HepG2 (cell line): Measurements from ENCODE around the gene ENPP7. TPM values are rescaled to one million over a fixed set of nuclear protein-coding genes. Genes with fewer than 3 reads are reported as not detected.
A peak's percentile ranks its signal among the peaks of the same experiment; 100 is the strongest.

Source experiments
- ASH2L ChIP-seq: fragments of 300-600, 200-600 bp; sonication (generic); IDR thresholded peaks from 2 replicates; pipeline ENCODE4 v1.7.0; 2017; ENCODE audit warnings: low read depth, mild to moderate bottlenecking, moderate library complexity, mixed read lengths, low read length; ENCODE audit not compliant: insufficient read length
- FOSL2 ChIP-seq: sonication (generic); formaldehyde crosslinking; IDR thresholded peaks from 2 replicates; pipeline ENCODE4 v1.4.0; 2020; ENCODE audit warnings: missing genetic modification reagents
- GPN1 ChIP-seq: sonication (generic); formaldehyde crosslinking; IDR thresholded peaks from 2 replicates; pipeline ENCODE4 v1.5.1; 2020; ENCODE audit warnings: missing genetic modification reagents, borderline replicate concordance
- HOXD1 ChIP-seq: sonication (generic); formaldehyde crosslinking; IDR thresholded peaks from 2 replicates; pipeline ENCODE4 v1.5.0; 2020; ENCODE audit warnings: missing genetic modification reagents
- PLSCR1 ChIP-seq: sonication (generic); formaldehyde crosslinking; IDR thresholded peaks from 2 replicates; pipeline ENCODE4 v1.5.0; 2020; ENCODE audit warnings: missing genetic modification reagents, mild to moderate bottlenecking, borderline replicate concordance
- POGK ChIP-seq: sonication (generic); formaldehyde crosslinking; conservative IDR thresholded peaks from 2 replicates; pipeline ENCODE4 v1.8.0; 2022; ENCODE audit warnings: mild to moderate bottlenecking, moderate library complexity, missing genetic modification reagents
- RAD51 ChIP-seq: fragments of 450-650 bp; IDR thresholded peaks from 2 replicates; pipeline ENCODE4 v1.6.1; 2016; ENCODE audit warnings: borderline replicate concordance
- RXRA ChIP-seq: sonication (generic); formaldehyde crosslinking; IDR thresholded peaks from 2 replicates; pipeline ENCODE4 v1.5.1; 2020; ENCODE audit warnings: missing genetic modification reagents
- U2AF1 ChIP-seq: fragments of 200-400 bp; formaldehyde crosslinking; optimal IDR thresholded peaks from 2 replicates; pipeline ENCODE3; 2017; ENCODE audit warnings: mild to moderate bottlenecking, low read depth, low read length
- ZFP1 ChIP-seq: IDR thresholded peaks from 2 replicates; pipeline ENCODE4 v1.6.1; 2016
- ZNF10 ChIP-seq: sonication (generic); formaldehyde crosslinking; IDR thresholded peaks from 2 replicates; pipeline ENCODE4 v1.4.0; 2020; ENCODE audit warnings: mild to moderate bottlenecking, low read depth, missing genetic modification reagents, borderline replicate concordance
- ZNF136 ChIP-seq: sonication (generic); formaldehyde crosslinking; IDR thresholded peaks from 2 replicates; pipeline ENCODE4 v1.8.1; 2022; ENCODE audit warnings: low read depth, mild to moderate bottlenecking, moderate library complexity, missing genetic modification reagents
- ZNF225 ChIP-seq: sonication (generic); formaldehyde crosslinking; IDR thresholded peaks from 2 replicates; pipeline ENCODE4 v1.4.0; 2020; ENCODE audit warnings: mild to moderate bottlenecking, missing genetic modification reagents
- ZNF292 ChIP-seq: sonication (generic); formaldehyde crosslinking; IDR thresholded peaks from 2 replicates; pipeline ENCODE4 v1.8.1; 2022; ENCODE audit warnings: mild to moderate bottlenecking, low read depth, missing genetic modification reagents, borderline replicate concordance
- ZNF367 ChIP-seq: sonication (generic); formaldehyde crosslinking; IDR thresholded peaks from 2 replicates; pipeline ENCODE4 v1.4.0; 2020; ENCODE audit warnings: missing genetic modification reagents, borderline replicate concordance
- ZNF557 ChIP-seq: sonication (generic); formaldehyde crosslinking; IDR thresholded peaks from 2 replicates; pipeline ENCODE4 v1.4.0; 2020; ENCODE audit warnings: missing genetic modification reagents
- polyA plus RNA-seq, 8 experiments: library from polyadenylated mRNA; depleted of rRNA in 3 of 8; stranded (reverse) in 7 of 8; unstranded in 1 of 8; fragments of >200 nt; fragmentation: Illumina TruSeq in 4 of 8; extraction: Trizol in 4 of 8; gene quantifications; 2 replicates each; pipeline versions ENCODE4 v1.2.1 to v1.2.3, GENCODE V29; 2011 to 2016; ENCODE audit warnings: low read depth in 4 of 8, missing spikeins in 1 of 8, mixed read lengths in 1 of 8; ENCODE audit not compliant: insufficient read depth in 1 of 8
- total RNA-seq, 5 experiments: library from RNA; depleted of rRNA; stranded (reverse); fragments of >200 nt; fragmentation: Illumina TruSeq; extraction: Trizol; gene quantifications; 2 replicates each; pipeline ENCODE4 v1.2.3, GENCODE V29; 2016; ENCODE audit warnings: low read depth in 1 of 5
- TF ChIP-seq, protein P1 (sequence below): sonication (generic); formaldehyde crosslinking; IDR thresholded peaks from 2 replicates; pipeline ENCODE4 v1.8.1; 2023; ENCODE audit warnings: mild to moderate bottlenecking, moderate library complexity, missing genetic modification reagents
- TF ChIP-seq, protein P2 (sequence below): sonication (generic); formaldehyde crosslinking; IDR thresholded peaks from 2 replicates; pipeline ENCODE4 v1.5.0; 2020; ENCODE audit warnings: missing genetic modification reagents, mild to moderate bottlenecking, borderline replicate concordance
- TF ChIP-seq, protein P3 (sequence below): IDR thresholded peaks from 2 replicates; pipeline ENCODE4 v1.6.1; 2016
- TF ChIP-seq, protein P4 (sequence below): sonication (generic); formaldehyde crosslinking; conservative IDR thresholded peaks from 2 replicates; pipeline ENCODE4 v1.4.0; 2020; ENCODE audit warnings: mild to moderate bottlenecking, missing genetic modification reagents, moderate library complexity

Gene ENPP7
- total and polyA plus RNA-seq, 2 of the 13 experiments (the other 11 are each of a cell fraction or from before 2014, with no cell fraction given), result 1.1 to 2.2 TPM

- TF ChIP-seq, protein P1, sequence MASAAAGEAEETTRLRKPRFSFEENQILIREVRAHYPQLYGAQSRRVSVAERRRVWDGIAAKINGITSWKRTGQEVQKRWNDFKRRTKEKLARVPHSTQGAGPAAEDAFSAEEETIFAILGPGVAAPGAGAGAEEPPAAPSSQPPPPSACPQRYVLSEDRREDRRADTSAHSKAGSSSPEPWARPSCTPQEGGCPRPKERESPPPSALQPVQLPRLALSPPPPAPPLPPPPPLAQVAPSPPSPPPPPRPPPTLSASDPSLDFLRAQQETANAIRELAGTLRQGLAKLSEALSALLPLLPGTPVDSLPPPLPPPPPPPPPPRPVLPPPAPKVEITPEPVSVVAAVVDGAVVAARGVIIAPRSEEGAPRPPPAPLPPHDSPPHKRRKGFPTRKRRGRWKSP (CRISPR knock-in tag), result 0 out of 2 replicates have a peak, but pooled peaks have one; percentile 47
- TF ChIP-seq ZNF557 (CRISPR knock-in tag), result no peak
- peak; percentile 6 for TF ChIP-seq U2AF1
- peak; percentile 66; the same call in 1 of the 2 replicates for TF ChIP-seq ZFP1 (CRISPR knock-in tag)
- TF ChIP-seq PLSCR1 (CRISPR knock-in tag), result no peak
- TF ChIP-seq RXRA (CRISPR knock-in tag), result peak; percentile 87
- peak; percentile 76; the same call in 1 of the 2 replicates for TF ChIP-seq ZNF225 (CRISPR knock-in tag)
- peak; percentile 44 for TF ChIP-seq FOSL2 (CRISPR knock-in tag)
- no peak for TF ChIP-seq ZNF10 (CRISPR knock-in tag)
- peak; percentile 40 for TF ChIP-seq ASH2L
- peak; percentile 88 for TF ChIP-seq ZNF292 (CRISPR knock-in tag)
- TF ChIP-seq, protein P2, sequence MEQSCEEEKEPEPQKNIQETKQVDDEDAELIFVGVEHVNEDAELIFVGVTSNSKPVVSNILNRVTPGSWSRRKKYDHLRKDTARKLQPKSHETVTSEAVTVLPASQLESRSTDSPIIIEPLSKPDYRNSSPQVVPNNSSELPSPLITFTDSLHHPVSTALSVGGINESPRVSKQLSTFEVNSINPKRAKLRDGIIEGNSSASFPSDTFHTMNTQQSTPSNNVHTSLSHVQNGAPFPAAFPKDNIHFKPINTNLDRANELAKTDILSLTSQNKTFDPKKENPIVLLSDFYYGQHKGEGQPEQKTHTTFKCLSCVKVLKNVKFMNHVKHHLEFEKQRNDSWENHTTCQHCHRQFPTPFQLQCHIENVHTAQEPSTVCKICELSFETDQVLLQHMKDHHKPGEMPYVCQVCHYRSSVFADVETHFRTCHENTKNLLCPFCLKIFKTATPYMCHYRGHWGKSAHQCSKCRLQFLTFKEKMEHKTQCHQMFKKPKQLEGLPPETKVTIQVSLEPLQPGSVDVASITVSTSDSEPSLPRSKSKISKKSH (CRISPR knock-in tag), result peak; percentile 81; the same call in 1 of the 2 replicates
- TF ChIP-seq ZNF136, result 0 out of 2 replicates have a peak, but pooled peaks have one; percentile 48
- TF ChIP-seq, protein P3, sequence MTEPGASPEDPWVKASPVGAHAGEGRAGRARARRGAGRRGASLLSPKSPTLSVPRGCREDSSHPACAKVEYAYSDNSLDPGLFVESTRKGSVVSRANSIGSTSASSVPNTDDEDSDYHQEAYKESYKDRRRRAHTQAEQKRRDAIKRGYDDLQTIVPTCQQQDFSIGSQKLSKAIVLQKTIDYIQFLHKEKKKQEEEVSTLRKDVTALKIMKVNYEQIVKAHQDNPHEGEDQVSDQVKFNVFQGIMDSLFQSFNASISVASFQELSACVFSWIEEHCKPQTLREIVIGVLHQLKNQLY (CRISPR knock-in tag), result peak; percentile 66
- TF ChIP-seq ZNF367, result no peak
- TF ChIP-seq RAD51, result no peak
- 0 out of 2 replicates have a peak, but pooled peaks have one; percentile 12 for TF ChIP-seq GPN1 (CRISPR knock-in tag)
- TF ChIP-seq POGK (CRISPR knock-in tag), result peak; percentile 80
- TF ChIP-seq, protein P4, sequence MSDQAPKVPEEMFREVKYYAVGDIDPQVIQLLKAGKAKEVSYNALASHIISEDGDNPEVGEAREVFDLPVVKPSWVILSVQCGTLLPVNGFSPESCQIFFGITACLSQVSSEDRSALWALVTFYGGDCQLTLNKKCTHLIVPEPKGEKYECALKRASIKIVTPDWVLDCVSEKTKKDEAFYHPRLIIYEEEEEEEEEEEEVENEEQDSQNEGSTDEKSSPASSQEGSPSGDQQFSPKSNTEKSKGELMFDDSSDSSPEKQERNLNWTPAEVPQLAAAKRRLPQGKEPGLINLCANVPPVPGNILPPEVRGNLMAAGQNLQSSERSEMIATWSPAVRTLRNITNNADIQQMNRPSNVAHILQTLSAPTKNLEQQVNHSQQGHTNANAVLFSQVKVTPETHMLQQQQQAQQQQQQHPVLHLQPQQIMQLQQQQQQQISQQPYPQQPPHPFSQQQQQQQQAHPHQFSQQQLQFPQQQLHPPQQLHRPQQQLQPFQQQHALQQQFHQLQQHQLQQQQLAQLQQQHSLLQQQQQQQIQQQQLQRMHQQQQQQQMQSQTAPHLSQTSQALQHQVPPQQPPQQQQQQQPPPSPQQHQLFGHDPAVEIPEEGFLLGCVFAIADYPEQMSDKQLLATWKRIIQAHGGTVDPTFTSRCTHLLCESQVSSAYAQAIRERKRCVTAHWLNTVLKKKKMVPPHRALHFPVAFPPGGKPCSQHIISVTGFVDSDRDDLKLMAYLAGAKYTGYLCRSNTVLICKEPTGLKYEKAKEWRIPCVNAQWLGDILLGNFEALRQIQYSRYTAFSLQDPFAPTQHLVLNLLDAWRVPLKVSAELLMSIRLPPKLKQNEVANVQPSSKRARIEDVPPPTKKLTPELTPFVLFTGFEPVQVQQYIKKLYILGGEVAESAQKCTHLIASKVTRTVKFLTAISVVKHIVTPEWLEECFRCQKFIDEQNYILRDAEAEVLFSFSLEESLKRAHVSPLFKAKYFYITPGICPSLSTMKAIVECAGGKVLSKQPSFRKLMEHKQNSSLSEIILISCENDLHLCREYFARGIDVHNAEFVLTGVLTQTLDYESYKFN, result peak; percentile 97
- peak; percentile 88 for TF ChIP-seq HOXD1 (CRISPR knock-in tag)
Measured at GRCh38 chr17:79742951-79743476, 12.3 kb downstream of the ENPP7 start (continued).
